HepG2 (cell line): ENCODE data around the gene NEBL. TPM values are rescaled to one million over a fixed set of nuclear protein-coding genes. Genes with fewer than 3 reads are reported as not detected.

Experiments used
- ATAC-seq: fragments of 200-7000 bp; cut with Tn5 transposase; 3 replicates; pipeline ENCODE4 v1.9.1; 2020; ENCODE audit warnings: mild to moderate bottlenecking, moderate library complexity
- BruUV-seq: library from RNA; stranded (reverse); fragments of 400-500 nt; replicated peaks from 2 replicates; lab custom pipeline; 2021; lab: Mats Ljungman, UMichigan
- CTCF ChIA-PET: fragments of 300-600 bp; formaldehyde crosslinking; extraction: SDS; loops from one replicate; lab custom pipeline; 2021; ENCODE audit warnings: low total read pairs, inconsistent platforms, low intra/inter-chr PET ratio; lab: Yijun Ruan, JAX
- POLR2A ChIA-PET: fragments of 350-600 bp; sonication (Branson Sonifier 250); formaldehyde crosslinking; loops from one replicate; lab custom pipeline; 2020; ENCODE audit warnings: antibody characterized with exemption, inconsistent platforms; lab: Yijun Ruan, JAX
- DNase-seq: peaks from one replicate; pipeline ENCODE4 v3.0.0-alpha.2; 2015; ENCODE audit warnings: low spot score
- FAIRE-seq: peaks from 3 replicates; lab custom pipeline; 2011; peaks lifted over from hg19 to GRCh38; lab: Jason Lieb, UNC
- H2AFZ ChIP-seq: one replicate; pipeline ENCODE4 v1.6.1; 2011; ENCODE audit warnings: low read length, inconsistent platforms
- H3K27ac ChIP-seq: fragments of 300-600 bp; 3 replicates; pipeline ENCODE4 v1.8.0; 2011; ENCODE audit warnings: mixed run types, mild to moderate bottlenecking, mixed read lengths, low read length, inconsistent platforms; ENCODE audit not compliant: insufficient read depth; ENCODE audit errors: extremely low read length
- H3K27me3 ChIP-seq, 2 experiments: fragments of 200-600 bp in 1 of 2; 2 replicates in 1 of 2; 3 replicates in 1 of 2; pipeline versions ENCODE4 v1.6.0 to v1.8.0; 2011; ENCODE audit warnings: low read length in 2 of 2, mild to moderate bottlenecking in 2 of 2, moderate library complexity in 2 of 2, inconsistent platforms in 1 of 2; ENCODE audit not compliant: insufficient read depth in 2 of 2, control insufficient read depth in 1 of 2
- H3K36me3 ChIP-seq, 2 experiments: fragments of 200-600 bp in 1 of 2; replicated peaks in 1 of 2; 2 replicates in 1 of 2; 3 replicates in 1 of 2; pipeline versions ENCODE4 v1.5.1 to v1.8.0; 2011; ENCODE audit warnings: low read length in 2 of 2, inconsistent platforms in 1 of 2; ENCODE audit not compliant: insufficient read depth in 2 of 2, control insufficient read depth in 1 of 2
- H3K4me1 ChIP-seq: 2 replicates; pipeline ENCODE4 v1.5.1; 2012; ENCODE audit warnings: low read length, inconsistent platforms; ENCODE audit not compliant: insufficient read depth
- H3K4me2 ChIP-seq: 2 replicates; pipeline ENCODE4 v1.6.0; 2011; ENCODE audit warnings: low read depth, low read length, inconsistent platforms
- H3K4me3 ChIP-seq, 3 experiments: fragments of 200-600 bp in 1 of 3; sonication (generic), shearing (Covaris generic) in 1 of 3; replicated peaks in 1 of 3; 2 replicates each; pipeline ENCODE4 v1.5.1; 2011 to 2016; ENCODE audit warnings: low read length in 3 of 3, inconsistent platforms in 2 of 3, low read depth in 2 of 3, mild to moderate bottlenecking in 2 of 3, control low read depth in 1 of 3, mixed read lengths in 1 of 3; ENCODE audit not compliant: insufficient read depth in 1 of 3
- H3K79me2 ChIP-seq: one replicate; pipeline ENCODE4 v1.6.1; 2011; ENCODE audit warnings: low read length, inconsistent platforms; ENCODE audit not compliant: insufficient read depth
- H3K9ac ChIP-seq: 2 replicates; pipeline ENCODE4 v1.6.0; 2011; ENCODE audit warnings: mild to moderate bottlenecking, low read depth, low read length, inconsistent platforms; ENCODE audit not compliant: insufficient read depth
- H3K9me3 ChIP-seq: 2 replicates; pipeline ENCODE4 v1.5.1; 2012; ENCODE audit warnings: mild to moderate bottlenecking, low read length
- H4K20me1 ChIP-seq: 2 replicates; pipeline ENCODE4 v1.6.0; 2011; ENCODE audit warnings: inconsistent platforms, mild to moderate bottlenecking, low read length, moderate library complexity; ENCODE audit not compliant: insufficient read depth
- CSRNP2 ChIP-seq: sonication (generic); formaldehyde crosslinking; conservative IDR thresholded peaks from 2 replicates; pipeline ENCODE4 v1.8.0; 2022; ENCODE audit warnings: low read depth, missing genetic modification reagents
- ESRRA ChIP-seq: sonication (generic); formaldehyde crosslinking; IDR thresholded peaks from 2 replicates; pipeline ENCODE4 v1.5.1; 2020; ENCODE audit warnings: mild to moderate bottlenecking, low read depth, missing genetic modification reagents
- FOXC1 ChIP-seq: sonication (generic); formaldehyde crosslinking; IDR thresholded peaks from 2 replicates; pipeline ENCODE4 v1.8.0; 2022; ENCODE audit warnings: mild to moderate bottlenecking, missing genetic modification reagents, borderline replicate concordance
- GZF1 ChIP-seq: sonication (generic); formaldehyde crosslinking; IDR thresholded peaks from 2 replicates; pipeline ENCODE4 v1.5.1; 2020; ENCODE audit warnings: mild to moderate bottlenecking, missing genetic modification reagents
- HMGXB3 ChIP-seq: sonication (generic); formaldehyde crosslinking; IDR thresholded peaks from 2 replicates; pipeline ENCODE4 v1.4.0; 2020; ENCODE audit warnings: missing genetic modification reagents, borderline replicate concordance
- KLF6 ChIP-seq: IDR thresholded peaks from 2 replicates; pipeline ENCODE4 v1.8.0; 2016; ENCODE audit warnings: missing biosample characterization, missing genetic modification reagents
- MTERF4 ChIP-seq: sonication (generic); formaldehyde crosslinking; IDR thresholded peaks from 2 replicates; pipeline ENCODE4 v1.8.0; 2023; ENCODE audit warnings: mild to moderate bottlenecking, missing genetic modification reagents
- MYPOP ChIP-seq: sonication (generic); formaldehyde crosslinking; IDR thresholded peaks from 2 replicates; pipeline ENCODE4 v1.8.1; 2023; ENCODE audit warnings: mild to moderate bottlenecking, moderate library complexity, missing genetic modification reagents
- NCOA5 ChIP-seq: sonication (generic); formaldehyde crosslinking; IDR thresholded peaks from 2 replicates; pipeline ENCODE4 v1.4.0; 2020; ENCODE audit warnings: missing genetic modification reagents
- POLR2AphosphoS2 ChIP-seq: IDR thresholded peaks from 2 replicates; pipeline ENCODE4 v1.6.1; 2011; ENCODE audit warnings: low read depth, low read length, improper control_type of control experiment
- SIN3B ChIP-seq: fragments of 150-350 bp; IDR thresholded peaks from 2 replicates; pipeline ENCODE4 v1.6.1; 2014; ENCODE audit warnings: low read length
- SMAD9 ChIP-seq: sonication (generic); formaldehyde crosslinking; IDR thresholded peaks from 2 replicates; pipeline ENCODE4 v1.5.1; 2020; ENCODE audit warnings: mild to moderate bottlenecking, missing genetic modification reagents
- WIZ ChIP-seq: sonication (generic); formaldehyde crosslinking; IDR thresholded peaks from 2 replicates; pipeline ENCODE4 v1.5.1; 2020; ENCODE audit warnings: mild to moderate bottlenecking, missing genetic modification reagents
- ZBTB21 ChIP-seq: sonication (generic); formaldehyde crosslinking; IDR thresholded peaks from 2 replicates; pipeline ENCODE4 v1.4.0; 2020; ENCODE audit warnings: missing genetic modification reagents
- ZNF292 ChIP-seq: sonication (generic); formaldehyde crosslinking; IDR thresholded peaks from 2 replicates; pipeline ENCODE4 v1.8.1; 2022; ENCODE audit warnings: mild to moderate bottlenecking, low read depth, missing genetic modification reagents, borderline replicate concordance
- ZNF3 ChIP-seq: IDR thresholded peaks from 2 replicates; pipeline ENCODE4 v1.7.0; 2017; ENCODE audit warnings: inconsistent platforms
- WGBS: methylation state at CpG from one replicate; pipeline ENCODE4 v1.1.6; 2017; ENCODE audit warnings: low lambda C conversion rate; 5-methylcytosine and 5-hydroxymethylcytosine counted together
- in situ Hi-C: cut with HindIII; loops from 2 replicates; pipeline ENCODE4 v1.10.0; 2017; ENCODE audit warnings: low pct_unique_long_range_greater_than_20kb; ENCODE audit not compliant: extremely low pct_ligation_motif_present
- intact Hi-C: fragments of 100-400 bp; cut with micrococcal nuclease; formaldehyde crosslinking; loops from one replicate; pipeline ENCODE4 v1.10.0; 2022; ENCODE audit not compliant: unreplicated experiment
- polyA plus RNA-seq, 8 experiments: library from polyadenylated mRNA; depleted of rRNA in 3 of 8; stranded (reverse) in 7 of 8; unstranded in 1 of 8; fragments of >200 nt; fragmentation: Illumina TruSeq in 4 of 8; extraction: Trizol in 4 of 8; gene quantifications; 2 replicates each; pipeline versions ENCODE4 v1.2.1 to v1.2.3, GENCODE V29; 2011 to 2016; ENCODE audit warnings: low read depth in 4 of 8, missing spikeins in 1 of 8, mixed read lengths in 1 of 8; ENCODE audit not compliant: insufficient read depth in 1 of 8
- total RNA-seq, 5 experiments: library from RNA; depleted of rRNA; stranded (reverse); fragments of >200 nt; fragmentation: Illumina TruSeq; extraction: Trizol; gene quantifications; 2 replicates each; pipeline ENCODE4 v1.2.3, GENCODE V29; 2016; ENCODE audit warnings: low read depth in 1 of 5

NEBL gene
- total and polyA plus RNA-seq, 2 of the 13 experiments (the other 11 are each of a cell fraction or from before 2014, with no cell fraction given): not detected

- TF ChIP-seq ESRRA (no peak), GZF1 (no peak), HMGXB3 (no peak), NCOA5 (CRISPR knock-in tag) (no peak)
Observed at GRCh38 chr10:20908391-20908790, 11.3 kb upstream of the NEBL start (continued).

GRCh38 chr10:20903635-20904390, 6.7 kb upstream of the NEBL start:
- Histone ChIP-seq H3K79me2 (no peaks in the 10 kb centered on the region), H4K20me1 (no peaks in the 10 kb centered on the region), H3K9ac (no peak overlapping the region), H2AFZ (no peak overlapping the region), H3K4me3 (no peak overlapping the region), H3K9me3 (no peaks in the 10 kb centered on the region), H3K4me1 (no peaks in the 10 kb centered on the region), H3K27ac (no peak overlapping the region), H3K4me2 (no peak overlapping the region), H3K27me3 (peaks cover 0 to 4% of the 10 kb centered on the region in 2 experiments; a peak in 1 of 5 replicates), H3K36me3 (no peaks in the 10 kb centered on the region)
- FAIRE-seq (no peak), DNase-seq (no peak), ATAC-seq (no peak)
- CTCF ChIA-PET: no interaction called here
- intact Hi-C loops: no loop called here
- POLR2A ChIA-PET: no interaction called here
- in situ Hi-C loops: no loop called here
- BruUV-seq: no TSS peak
- 2% methylated on average over 5 of the region's 5 CpGs for WGBS
- TF ChIP-seq FOXC1 (CRISPR knock-in tag) (no peak), SIN3B (no peak), POLR2AphosphoS2 (no peak), WIZ (CRISPR knock-in tag) (no peak), KLF6 (CRISPR knock-in tag) (no peak), SMAD9 (no peak), ZNF3 (CRISPR knock-in tag) (no peak), MYPOP (CRISPR knock-in tag) (no peak), MTERF4 (CRISPR knock-in tag) (no peak), CSRNP2 (no peak), ZBTB21 (no peak), ZNF292 (CRISPR knock-in tag) (no peak)
